Stimulated activated CD8-positive, alpha-beta memory T cell treated with anti-CD3 and anti-CD28 coated beads, Interleukin-2, amount 100 ng/mL, for 48 hours (primary cell): Measurements from ENCODE around the gene FER.
"Not testable (repeated sequence)": the region's sequence is repeated elsewhere in the genome, so short reads cannot be mapped to it uniquely, and the experiment has no call there.

Experiments used
- DNase-seq, 2 donors: peaks; one replicate each; pipeline ENCODE4 v3.0.0-alpha.2; 2020; ENCODE audit warnings: low read depth in 2 of 2

Gene FER

GRCh38 chr5:108798513-108799265, 51.0 kb downstream of the FER start:
- no peak for DNase-seq

GRCh38 chr5:108801301-108801700, 53.6 kb downstream of the FER start:
- no peak for DNase-seq

GRCh38 chr5:108801776-108802175, 54.1 kb downstream of the FER start:
- DNase-seq, result no peak

GRCh38 chr5:108810717-108811116, 63.0 kb downstream of the FER start:
- no peak for DNase-seq

- DNase-seq, result no peak
Measured at GRCh38 chr5:108813673-108814072, 66.0 kb downstream of the FER start.

- DNase-seq, result no peak
Measured at GRCh38 chr5:108814551-108814950, 66.9 kb downstream of the FER start.

GRCh38 chr5:108818613-108819272, 71.0 kb downstream of the FER start:
- DNase-seq, result no peak

- DNase-seq, result no peak
Measured at GRCh38 chr5:108820983-108821382, 73.3 kb downstream of the FER start.

GRCh38 chr5:108822211-108822947, 74.7 kb downstream of the FER start:
- DNase-seq, result no peak

GRCh38 chr5:108827131-108827530, 79.4 kb downstream of the FER start:
- DNase-seq, result no peak

- DNase-seq, result no peak
Measured at GRCh38 chr5:108830705-108831276, 83.1 kb downstream of the FER start.

- DNase-seq, result no peak
Measured at GRCh38 chr5:108836492-108836891, 88.8 kb downstream of the FER start.

GRCh38 chr5:108842260-108842941, 94.7 kb downstream of the FER start:
- not testable (repeated sequence) for DNase-seq

- DNase-seq, result not testable (repeated sequence)
Measured at GRCh38 chr5:108851129-108851528, 103.4 kb downstream of the FER start.

- DNase-seq, result no peak
Measured at GRCh38 chr5:108857905-108858304, 110.2 kb downstream of the FER start.

- no peak for DNase-seq
Measured at GRCh38 chr5:108858959-108859358, 111.3 kb downstream of the FER start.

GRCh38 chr5:108862211-108862610, 114.5 kb downstream of the FER start:
- DNase-seq, result no peak

- DNase-seq, result not testable (repeated sequence)
Measured at GRCh38 chr5:108866097-108866496, 118.4 kb downstream of the FER start.

- DNase-seq, result no peak
Measured at GRCh38 chr5:108867656-108868055, 120.0 kb downstream of the FER start.

GRCh38 chr5:108869066-108869465, 121.4 kb downstream of the FER start:
- no peak for DNase-seq

GRCh38 chr5:108876451-108876850, 128.8 kb downstream of the FER start:
- DNase-seq, result no peak

- DNase-seq, result no peak
Measured at GRCh38 chr5:108878756-108879155, 131.1 kb downstream of the FER start.
